ENCODE measurements around the gene KIAA0586.

DNA sequence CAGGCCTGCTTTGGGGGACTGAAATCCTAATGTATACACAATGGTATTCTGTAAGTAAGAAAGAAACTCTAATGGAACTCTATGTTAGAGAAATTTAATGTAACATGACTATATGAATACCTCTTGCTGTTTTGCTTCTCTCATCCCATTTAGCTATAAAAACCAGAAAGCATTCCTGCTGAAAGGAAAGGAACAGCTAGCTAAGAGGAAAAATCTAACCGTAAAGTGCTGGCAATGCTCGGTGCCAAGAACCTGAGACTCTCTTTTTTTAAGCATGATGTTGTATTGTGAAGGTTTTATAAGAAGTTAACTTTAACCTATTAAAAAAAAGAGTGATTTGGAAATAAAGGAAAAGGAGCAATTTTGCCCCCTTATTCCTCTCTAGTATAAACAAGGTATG lies 134.6 kb downstream of the KIAA0586 start:
- TF ChIP-seq, protein P1, sequence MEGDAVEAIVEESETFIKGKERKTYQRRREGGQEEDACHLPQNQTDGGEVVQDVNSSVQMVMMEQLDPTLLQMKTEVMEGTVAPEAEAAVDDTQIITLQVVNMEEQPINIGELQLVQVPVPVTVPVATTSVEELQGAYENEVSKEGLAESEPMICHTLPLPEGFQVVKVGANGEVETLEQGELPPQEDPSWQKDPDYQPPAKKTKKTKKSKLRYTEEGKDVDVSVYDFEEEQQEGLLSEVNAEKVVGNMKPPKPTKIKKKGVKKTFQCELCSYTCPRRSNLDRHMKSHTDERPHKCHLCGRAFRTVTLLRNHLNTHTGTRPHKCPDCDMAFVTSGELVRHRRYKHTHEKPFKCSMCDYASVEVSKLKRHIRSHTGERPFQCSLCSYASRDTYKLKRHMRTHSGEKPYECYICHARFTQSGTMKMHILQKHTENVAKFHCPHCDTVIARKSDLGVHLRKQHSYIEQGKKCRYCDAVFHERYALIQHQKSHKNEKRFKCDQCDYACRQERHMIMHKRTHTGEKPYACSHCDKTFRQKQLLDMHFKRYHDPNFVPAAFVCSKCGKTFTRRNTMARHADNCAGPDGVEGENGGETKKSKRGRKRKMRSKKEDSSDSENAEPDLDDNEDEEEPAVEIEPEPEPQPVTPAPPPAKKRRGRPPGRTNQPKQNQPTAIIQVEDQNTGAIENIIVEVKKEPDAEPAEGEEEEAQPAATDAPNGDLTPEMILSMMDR (IDR thresholded peaks at IDR 0.05), result no peak
- no peak for TF ChIP-seq POLR2A (IDR thresholded peaks at IDR 0.05)

Measured in prostate gland (tissue), 2 donors.